Heart left ventricle (tissue), 16 donors: Measurements from ENCODE around the gene SLAMF8. TPM values are rescaled to one million over a fixed set of nuclear protein-coding genes. Genes with fewer than 3 reads are reported as not detected.

Source experiments
- ATAC-seq, 4 donors: fragments of 200-7000 bp; cut with Tn5 transposase; one replicate each; pipeline ENCODE4 v1.9.1; 2020 to 2022; ENCODE audit warnings: moderate library complexity in 4 of 4, mild to moderate bottlenecking in 3 of 4, moderate number of reproducible peaks in 1 of 4
- DNase-seq, 5 donors: peaks; one replicate each; pipeline ENCODE4 v3.0.0-alpha.2; 2020
- H3K27ac ChIP-seq, 12 donors: fragments of 200-600 bp; sonication (generic) in 4 of 12; one replicate each; pipeline versions ENCODE4 v1.5.0 to v1.8.0; 2016 to 2022; ENCODE audit warnings: mild to moderate bottlenecking in 2 of 12
- H3K27me3 ChIP-seq, 9 donors: fragments of 200-600 bp; sonication (generic) in 2 of 9; one replicate each; pipeline versions ENCODE4 v1.5.1 to v1.8.0; 2016 to 2022; ENCODE audit warnings: mild to moderate bottlenecking in 3 of 9
- H3K36me3 ChIP-seq, 9 donors: fragments of 200-600 bp; sonication (generic) in 2 of 9; one replicate each; pipeline versions ENCODE4 v1.5.0 to v1.8.0; 2018 to 2022; ENCODE audit warnings: mild to moderate bottlenecking in 2 of 9
- H3K4me1 ChIP-seq, 12 donors: fragments of 200-600 bp; sonication (generic) in 4 of 12; one replicate each; pipeline versions ENCODE4 v1.5.0 to v1.8.0; 2016 to 2022; ENCODE audit warnings: mild to moderate bottlenecking in 3 of 12
- H3K4me3 ChIP-seq, 12 donors: fragments of 200-600 bp; sonication (generic) in 4 of 12; one replicate each; pipeline versions ENCODE4 v1.5.0 to v1.8.0; 2017 to 2022; ENCODE audit warnings: mild to moderate bottlenecking in 9 of 12, moderate library complexity in 4 of 12
- H3K9me3 ChIP-seq, 12 donors: fragments of 200-600 bp; sonication (generic) in 4 of 12; one replicate each; pipeline versions ENCODE4 v1.5.0 to v1.8.0; 2016 to 2022; ENCODE audit warnings: mild to moderate bottlenecking in 1 of 12
- POLR2A ChIP-seq, 2 donors: fragments of 450-650 bp; IDR thresholded peaks; one replicate each; pipeline ENCODE4 v1.6.1; 2017; ENCODE audit warnings: antibody characterized with exemption in 2 of 2, mild to moderate bottlenecking in 2 of 2, moderate library complexity in 2 of 2
- WGBS, 4 donors: extraction: QIAGEN DNeasy Blood & Tissue Kit in 2 of 4; methylation state at CpG; one replicate each; pipeline versions ENCODE4 v1.1.5 to v1.1.7; 2013 to 2018; 5-methylcytosine and 5-hydroxymethylcytosine counted together
- intact Hi-C, 10 donors: fragments of 100-400 bp; cut with DNase I; formaldehyde crosslinking; loops; one replicate each; pipeline versions ENCODE4 v1.11.1 to v1.14.2; 2022
- polyA plus RNA-seq, 2 donors: library from polyadenylated mRNA; stranded (reverse); fragments of 200-250 nt; gene quantifications; one replicate each; pipeline ENCODE4 v1.2.3, GENCODE V29; 2013
- total RNA-seq, 9 donors: library from RNA; depleted of rRNA in 2 of 9; stranded (reverse); fragments of >200 nt in 2 of 9; fragmentation: NEBNext Ultra II Directional in 3 of 9; extraction: Animal tissue kit (Norgen Biotek cat#: 25700) in 3 of 9; gene quantifications; one replicate each; pipeline versions ENCODE4 v1.1.0 to v1.2.4, GENCODE V29; 2016 to 2023
- TF ChIP-seq, protein P1 (sequence below), 12 donors: fragments of 200-600 bp; sonication (generic) in 4 of 12; IDR thresholded peaks; one replicate each; pipeline versions ENCODE4 v1.5.0 to v1.8.0; 2018 to 2022; ENCODE audit warnings: antibody characterized with exemption in 12 of 12, mild to moderate bottlenecking in 5 of 12
- donor health status: ischemic (EF 13 %, LVEDD 7.1; RV severe dilation, severe dysfunction).
- donor health status: healthy with polysubstance abuse.
- donor health status: DM: no; HTN: yes; CAD: no.
- donor health status: DM: no; HTN: no; CAD: no.
- donor health status: ischemic (EF 25% LVEDD 6.9; RV normal size, moderate dysfunction).
- donor health status: ischemic (EF 25% LVEDD 5.7; RV mildly dilated, moderate dysfunction).
- donor health status: healthy.
- donor health status: DM: yes; HTN: yes; CAD: no.
- donor health status: ischemic (EF 35%, LVEDD 5.7; RV mildly dilated, moderate dysfunction).
- donor health status: nonischemic (EF 11% LVEDD 7.7; RV severe dilation, severe dysfunction).
- donor health status: DM: yes; HTN: yes; CAD: no.
- donor health status: PGD.
- donor health status: ischemic (EF 29% LVEDD 5.4; RV normal size, mild dysfunction).
- donor health status: nonischemic (EF 23%, LVEDD 6.1; RV moderate dilation, normal function).

Gene SLAMF8
- total and polyA plus RNA-seq, 11 donors = 0.50 to 44.9 (median 1.5) TPM

DNA sequence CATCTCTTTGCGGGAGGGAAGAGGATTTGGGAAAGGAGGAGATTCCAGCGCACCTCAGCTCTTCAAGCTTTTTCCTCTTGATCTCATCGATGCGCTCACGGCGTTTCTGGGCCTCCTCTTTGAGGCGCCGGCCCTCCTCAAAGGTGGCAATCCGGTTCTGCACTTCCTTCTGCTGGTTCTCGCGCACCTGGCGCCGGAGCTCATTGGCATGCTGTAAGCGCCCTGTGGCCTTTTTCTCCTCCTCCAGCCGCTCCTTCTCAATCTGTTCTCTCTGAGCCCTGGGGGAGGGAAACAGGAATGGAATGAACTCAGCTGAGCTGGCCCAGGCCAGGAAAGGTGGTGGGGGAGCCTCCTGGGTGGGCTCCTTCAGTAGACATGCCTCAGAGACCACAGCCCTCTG, 46.2 kb downstream of the SLAMF8 start:
- no peak for DNase-seq
- TF ChIP-seq, protein P1, sequence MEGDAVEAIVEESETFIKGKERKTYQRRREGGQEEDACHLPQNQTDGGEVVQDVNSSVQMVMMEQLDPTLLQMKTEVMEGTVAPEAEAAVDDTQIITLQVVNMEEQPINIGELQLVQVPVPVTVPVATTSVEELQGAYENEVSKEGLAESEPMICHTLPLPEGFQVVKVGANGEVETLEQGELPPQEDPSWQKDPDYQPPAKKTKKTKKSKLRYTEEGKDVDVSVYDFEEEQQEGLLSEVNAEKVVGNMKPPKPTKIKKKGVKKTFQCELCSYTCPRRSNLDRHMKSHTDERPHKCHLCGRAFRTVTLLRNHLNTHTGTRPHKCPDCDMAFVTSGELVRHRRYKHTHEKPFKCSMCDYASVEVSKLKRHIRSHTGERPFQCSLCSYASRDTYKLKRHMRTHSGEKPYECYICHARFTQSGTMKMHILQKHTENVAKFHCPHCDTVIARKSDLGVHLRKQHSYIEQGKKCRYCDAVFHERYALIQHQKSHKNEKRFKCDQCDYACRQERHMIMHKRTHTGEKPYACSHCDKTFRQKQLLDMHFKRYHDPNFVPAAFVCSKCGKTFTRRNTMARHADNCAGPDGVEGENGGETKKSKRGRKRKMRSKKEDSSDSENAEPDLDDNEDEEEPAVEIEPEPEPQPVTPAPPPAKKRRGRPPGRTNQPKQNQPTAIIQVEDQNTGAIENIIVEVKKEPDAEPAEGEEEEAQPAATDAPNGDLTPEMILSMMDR (IDR thresholded peaks at IDR 0.05) = no peak
- no peak for TF ChIP-seq POLR2A (IDR thresholded peaks at IDR 0.05)

DNA sequence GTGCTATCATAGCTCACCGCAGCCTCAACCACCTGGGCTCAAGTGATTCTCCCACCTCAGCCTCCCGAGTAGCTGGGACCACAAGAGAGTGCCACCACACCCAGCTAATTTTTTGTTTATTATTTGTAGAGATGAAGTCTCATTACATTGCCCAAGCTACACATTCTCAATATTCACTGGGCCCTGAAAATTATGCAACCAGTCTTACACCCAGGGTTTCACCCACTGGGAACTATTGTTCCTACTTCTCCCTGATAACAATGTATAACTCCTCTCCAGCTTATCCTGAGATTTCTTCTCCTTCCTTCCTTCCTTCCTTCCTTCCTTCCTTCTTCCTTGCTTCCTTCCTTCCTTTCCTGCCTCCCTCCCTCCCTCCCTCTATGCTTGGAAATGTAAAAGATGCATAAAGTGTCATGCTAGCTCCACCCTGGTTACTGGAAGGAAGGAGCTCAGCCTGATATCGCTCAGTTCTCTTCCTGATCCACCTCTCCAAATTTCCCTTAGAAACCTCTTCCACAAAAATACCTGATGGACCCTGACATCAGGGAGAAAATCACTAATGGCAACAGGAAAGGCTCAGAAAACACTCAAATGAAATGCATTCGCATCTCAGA, 47.0 kb downstream of the SLAMF8 start:
- intact Hi-C loops = no loop called here
- WGBS, 4 donors = 89 to 91% (median 90%) methylated on average over 4 of the region's 4 CpGs
- TF ChIP-seq POLR2A (IDR thresholded peaks at IDR 0.05) = no peak
- TF ChIP-seq, protein P1 (IDR thresholded peaks at IDR 0.05) = no peak
- Histone ChIP-seq H3K4me3 (no peak overlapping the region), H3K36me3 (no peaks in the 10 kb centered on the region), H3K27me3 (peaks cover 0 to 16% (median 0%) of the 10 kb centered on the region in 9 donors), H3K9me3 (no peaks in the 10 kb centered on the region), H3K4me1 (peaks cover 0 to 4% (median 0%) of the 10 kb centered on the region in 12 donors), H3K27ac (no peak overlapping the region)
- DNase-seq (no peak), ATAC-seq (no peak)

More for the DNA sequence above, 46.2 kb downstream of the SLAMF8 start:
- no peak overlapping the region for H3K27ac ChIP-seq
- H3K27me3 ChIP-seq = peaks cover 0 to 16% (median 0%) of the 10 kb centered on the region in 9 donors
- no peak overlapping the region for H3K4me3 ChIP-seq
- intact Hi-C loops = no loop called here
- ATAC-seq = no peak
- no peaks in the 10 kb centered on the region for H3K36me3 ChIP-seq
- H3K4me1 ChIP-seq = peaks cover 0 to 9% (median 4%) of the 10 kb centered on the region in 12 donors
- no peaks in the 10 kb centered on the region for H3K9me3 ChIP-seq
- 84 to 92% (median 89%) methylated on average over 15 of the region's 15 CpGs for WGBS, 4 donors

DNA sequence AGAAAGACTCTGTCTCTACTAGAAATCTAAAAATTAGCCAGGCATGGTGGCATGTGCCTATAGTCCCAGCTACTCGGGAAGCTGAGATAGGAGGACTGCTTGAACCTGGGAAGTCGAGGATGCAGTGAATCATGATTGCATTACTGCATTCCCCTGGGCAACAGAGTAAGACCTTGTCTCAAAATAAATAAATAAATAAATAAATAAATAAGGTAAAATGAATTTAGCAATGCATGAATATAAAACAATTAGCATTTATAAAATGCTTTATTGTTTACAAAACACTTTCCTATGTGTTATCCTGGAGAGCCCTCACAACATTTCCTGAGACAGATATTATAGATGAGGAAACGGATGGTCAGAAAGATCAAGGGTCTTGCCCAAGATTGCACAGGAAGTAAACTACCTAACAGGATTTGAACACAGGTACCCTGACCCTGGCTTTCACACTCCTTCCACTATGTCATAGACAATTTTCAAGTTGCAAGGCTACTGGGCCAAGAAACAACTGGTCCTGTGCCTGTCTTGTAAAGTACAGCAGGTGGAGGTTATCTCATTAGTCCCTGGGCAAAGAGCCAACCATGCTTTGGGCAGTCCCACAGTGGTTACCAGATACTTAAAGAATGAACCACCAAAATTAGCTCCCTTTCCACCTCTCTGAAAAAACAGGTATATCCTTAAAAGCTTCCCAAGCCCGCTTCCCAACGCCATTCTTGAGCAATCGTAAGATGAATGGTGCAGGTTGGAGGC, 51.2 kb downstream of the SLAMF8 start:
- Histone ChIP-seq H3K27ac (no peak overlapping the region), H3K4me3 (no peak overlapping the region), H3K36me3 (no peaks in the 10 kb centered on the region), H3K4me1 (peaks cover 0 to 35% (median 0%) of the 10 kb centered on the region in 12 donors), H3K27me3 (peaks cover 0 to 7% (median 0%) of the 10 kb centered on the region in 9 donors), H3K9me3 (no peaks in the 10 kb centered on the region)
- no peak for ATAC-seq
- WGBS, 4 donors = 92 to 97% (median 95%) methylated on average over 6 of the region's 6 CpGs
- intact Hi-C loops = no loop called here
- DNase-seq = no peak
- TF ChIP-seq, protein P1 (IDR thresholded peaks at IDR 0.05) = no peak
- no peak for TF ChIP-seq POLR2A (IDR thresholded peaks at IDR 0.05)

DNA sequence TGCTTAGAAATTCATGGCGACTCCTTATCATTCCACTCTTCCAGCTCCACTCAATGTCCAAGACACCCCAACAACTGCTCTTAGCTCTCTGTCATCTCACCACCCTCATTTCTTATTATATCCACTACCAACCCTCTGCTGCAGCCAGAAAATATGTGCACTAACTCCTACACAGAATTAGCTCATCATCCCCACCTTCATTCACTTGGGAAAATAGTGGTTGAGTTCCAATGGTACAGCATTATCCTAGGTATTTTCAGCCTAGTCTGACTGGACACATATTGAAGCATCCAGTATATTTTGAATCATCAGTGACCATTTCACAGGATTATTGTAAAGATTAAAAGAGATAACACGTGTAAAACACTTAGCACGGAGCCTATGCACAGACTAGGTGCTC, 52.5 kb downstream of the SLAMF8 start:
- Histone ChIP-seq H3K36me3 (no peaks in the 10 kb centered on the region), H3K9me3 (no peaks in the 10 kb centered on the region), H3K27me3 (no peaks in the 10 kb centered on the region), H3K4me3 (no peak overlapping the region), H3K4me1 (peaks cover 0 to 36% (median 0%) of the 10 kb centered on the region in 12 donors), H3K27ac (no peak overlapping the region)
- intact Hi-C loops = no loop called here
- TF ChIP-seq, protein P1 (IDR thresholded peaks at IDR 0.05) = no peak
- no peak for TF ChIP-seq POLR2A (IDR thresholded peaks at IDR 0.05)
- DNase-seq (no peak), ATAC-seq (no peak)
- WGBS, 4 donors = 71 to 83% (median 80%) methylated on average over 3 of the region's 3 CpGs
